Right lobe of liver (tissue), 6 donors: ENCODE data around the gene MSRB1. TPM values are rescaled to one million over a fixed set of nuclear protein-coding genes. Genes with fewer than 3 reads are reported as not detected.
A peak's percentile ranks its signal among the peaks of the same experiment; 100 is the strongest.

Experiments
- ATAC-seq, 4 donors: fragments of 200-7000 bp; cut with Tn5 transposase; one replicate each; pipeline ENCODE4 v1.9.1; 2020; ENCODE audit warnings: mild to moderate bottlenecking in 4 of 4, moderate library complexity in 4 of 4
- DNase-seq, 3 donors: peaks; one replicate each; pipeline ENCODE4 v3.0.0-alpha.2; 2020
- H3K27ac ChIP-seq, 3 donors: fragments of 200-600 bp; one replicate each; pipeline ENCODE4 v1.8.0; 2022
- H3K27me3 ChIP-seq, 2 donors: fragments of 200-600 bp; one replicate each; pipeline ENCODE4 v1.8.0; 2022
- H3K36me3 ChIP-seq, 4 donors: fragments of 200-600 bp; sonication (generic) in 1 of 4; one replicate each; pipeline versions ENCODE4 v1.5.1 to v1.8.0; 2017 to 2022; ENCODE audit warnings: control low read depth in 1 of 4
- H3K4me1 ChIP-seq, 4 donors: fragments of 200-600 bp; sonication (generic) in 1 of 4; one replicate each; pipeline versions ENCODE4 v1.5.1 to v1.8.0; 2017 to 2022; ENCODE audit warnings: control low read depth in 1 of 4
- H3K4me3 ChIP-seq, 3 donors: fragments of 200-600 bp; one replicate each; pipeline ENCODE4 v1.8.0; 2022
- H3K9me3 ChIP-seq, 4 donors: fragments of 200-600 bp; sonication (generic) in 1 of 4; one replicate each; pipeline versions ENCODE4 v1.5.1 to v1.8.0; 2017 to 2022; ENCODE audit warnings: control low read depth in 1 of 4
- CTCF ChIP-seq, 4 donors: fragments of 200-600 bp in 3 of 4; fragments of 450-650 bp in 1 of 4; IDR thresholded peaks; one replicate each; pipeline versions ENCODE4 v1.5.1 to v1.8.0; 2016 to 2022; ENCODE audit warnings: antibody characterized with exemption in 4 of 4, mild to moderate bottlenecking in 2 of 4
- POLR2A ChIP-seq: fragments of 450-650 bp; IDR thresholded peaks from one replicate; pipeline ENCODE4 v1.6.1; 2017; ENCODE audit warnings: antibody characterized with exemption, mild to moderate bottlenecking
- WGBS: methylation state at CpG from one replicate; pipeline ENCODE4 v1.1.6; 2018; ENCODE audit warnings: low coverage, low lambda C conversion rate; ENCODE audit not compliant: insufficient coverage; ENCODE audit errors: missing lambda C conversion rate; 5-methylcytosine and 5-hydroxymethylcytosine counted together
- intact Hi-C, 2 donors: fragments of 100-400 bp; cut with DNase I; formaldehyde crosslinking; loops; one replicate each; pipeline versions ENCODE4 v1.11.2 to v1.14.1; 2022
- total RNA-seq, 6 experiments: library from RNA; depleted of rRNA in 2 of 6; stranded (reverse); fragments of >200 nt in 2 of 6; fragmentation: NEBNext Ultra II Directional in 3 of 6; extraction: Animal tissue kit (Norgen Biotek cat#: 25700) in 3 of 6; gene quantifications; one replicate each; pipeline versions ENCODE4 v1.1.0 to v1.2.4, GENCODE V29; 2016 to 2023
- donor health status: DM: no; HTN: yes; CAD: no.
- donor health status: DM: no; HTN: no; CAD: no.
- donor health status: DM: no; HTN: no; CAD: no.
- donor health status: DM: no; HTN: yes; CAD: no.
- donor health status: DM: no; HTN: yes; CAD: no.

MSRB1 gene
- total RNA-seq, 6 experiments from 2014 or later, result 63.4 to 121 (median 98.5) TPM

GRCh38 chr16:1946495-1947368 is 3.7 kb upstream of the MSRB1 start:
- DNase-seq, result peak in 1 of 3 donors; percentile 50
- WGBS, result 100% methylated on average over 1 of the region's 38 CpGs
- no peak for TF ChIP-seq POLR2A
- no peak for TF ChIP-seq CTCF (IDR thresholded peaks at IDR 0.05)

DNA sequence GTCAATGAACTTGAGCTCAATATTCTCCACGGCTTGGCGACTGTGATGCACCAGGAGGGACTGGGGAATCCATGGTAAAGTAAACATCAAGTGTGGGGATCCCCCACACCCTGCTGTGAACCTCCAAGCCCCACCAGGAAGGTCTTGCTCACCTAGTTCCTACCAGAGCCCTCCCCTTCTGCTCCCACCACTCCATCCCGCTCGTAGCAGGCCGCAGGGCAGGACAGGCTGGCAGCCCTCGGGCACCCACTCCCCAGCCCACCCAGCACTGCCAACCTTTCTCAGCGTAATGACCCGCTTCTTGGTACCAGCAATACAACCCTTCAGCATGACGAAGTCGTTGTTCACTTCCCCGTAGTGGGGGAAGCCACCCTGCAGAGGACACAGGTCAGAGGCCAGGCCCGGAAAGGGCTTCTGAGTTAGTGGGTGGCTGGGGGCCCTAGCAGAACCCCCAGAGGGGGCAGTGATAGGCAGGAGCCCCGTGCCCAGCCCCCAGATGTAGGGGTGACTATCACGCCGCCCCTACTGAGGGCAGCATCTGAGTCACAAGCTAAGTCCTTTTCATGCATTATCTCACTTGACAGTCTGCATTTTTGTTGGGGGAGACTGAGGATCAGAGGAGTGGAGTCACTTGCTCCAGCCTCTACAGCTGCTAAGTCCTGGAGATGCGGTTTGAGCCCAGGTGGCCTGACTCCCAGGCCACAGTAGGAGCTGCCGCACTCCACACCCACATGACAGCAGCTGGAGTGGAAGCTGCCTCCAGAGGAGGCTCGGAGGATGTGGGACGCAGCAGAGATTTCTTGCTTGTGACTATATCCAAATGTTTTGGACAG is 2.8 kb upstream of the MSRB1 start:
- ATAC-seq, result no peak
- TF ChIP-seq CTCF (IDR thresholded peaks at IDR 0.05) (no peak), POLR2A (no peak)
- H3K36me3 ChIP-seq, result peaks cover 0 to under 1% (median 0%) of the 10 kb centered on the region in 4 donors
- H3K9me3 ChIP-seq, result no peaks in the 10 kb centered on the region
- H3K27ac ChIP-seq, result no peak overlapping the region
- H3K4me3 ChIP-seq, result no peak overlapping the region
- H3K27me3 ChIP-seq, result no peaks in the 10 kb centered on the region
- peak in 1 of 3 donors; percentile 50 for DNase-seq
- peaks cover 0 to 16% (median under 1%) of the 10 kb centered on the region in 4 donors for H3K4me1 ChIP-seq
- WGBS, result 89% methylated on average over 9 of the region's 19 CpGs
- intact Hi-C loops, result no loop called here

More at GRCh38 chr16:1946495-1947368, 3.7 kb upstream of the MSRB1 start:
- intact Hi-C loops, result no loop called here
- Histone ChIP-seq H3K9me3 (no peaks in the 10 kb centered on the region), H3K27me3 (no peaks in the 10 kb centered on the region), H3K4me1 (peaks cover 0 to 8% (median 0%) of the 10 kb centered on the region in 4 donors), H3K27ac (no peak overlapping the region), H3K36me3 (no peaks in the 10 kb centered on the region), H3K4me3 (no peak overlapping the region)
- no peak for ATAC-seq

DNA sequence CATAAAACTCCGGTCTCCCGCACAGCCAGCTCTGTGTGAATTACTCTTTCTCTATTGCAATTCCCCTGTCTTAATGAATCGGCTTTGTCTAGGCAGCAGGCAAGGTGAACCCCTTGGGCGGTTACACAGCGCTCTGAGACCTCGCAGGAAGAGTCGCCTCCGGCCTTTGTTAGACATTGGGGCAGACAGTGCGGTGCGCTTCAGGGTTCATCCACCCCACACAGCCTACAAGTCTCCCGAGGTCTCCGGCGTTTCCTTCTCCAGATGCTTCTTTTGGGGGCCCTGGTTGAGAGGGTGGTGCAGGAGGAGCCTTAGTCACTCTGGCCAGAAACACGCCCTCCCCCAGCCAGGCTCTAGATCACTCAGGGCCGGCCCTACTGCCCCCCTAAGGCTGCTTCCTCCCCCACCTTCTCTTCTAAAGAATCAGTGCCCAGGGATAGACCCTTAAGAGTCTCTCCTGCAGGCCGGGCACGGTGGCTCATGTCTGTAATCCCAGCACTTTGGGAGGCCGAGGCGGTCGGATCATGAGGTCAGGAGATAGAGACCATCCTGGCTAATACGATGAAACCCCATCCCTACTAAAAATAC is 1.7 kb upstream of the MSRB1 start:
- intact Hi-C loops, result no loop called here
- H3K36me3 ChIP-seq, result peaks cover 0 to 11% (median 1%) of the 10 kb centered on the region in 4 donors
- no peaks in the 10 kb centered on the region for H3K27me3 ChIP-seq
- 92% methylated on average over 14 of the region's 21 CpGs for WGBS
- no peaks in the 10 kb centered on the region for H3K9me3 ChIP-seq
- no peak for ATAC-seq
- no peak overlapping the region for H3K4me3 ChIP-seq
- no peak for DNase-seq
- peaks cover 0 to 27% (median 5%) of the 10 kb centered on the region in 4 donors for H3K4me1 ChIP-seq
- TF ChIP-seq POLR2A, result no peak
- no peak for TF ChIP-seq CTCF (IDR thresholded peaks at IDR 0.05)
- no peak overlapping the region for H3K27ac ChIP-seq

- peaks cover 0 to 35% (median 13%) of the 10 kb centered on the region in 4 donors for H3K36me3 ChIP-seq
- WGBS, result 3% methylated on average over 9 of the region's 17 CpGs
These were observed 771 bp downstream of the MSRB1 start for GRCh38 chr16:1942047-1942809.

More at GRCh38 chr16:1942047-1942809, 771 bp downstream of the MSRB1 start:
- H3K9me3 ChIP-seq, result no peaks in the 10 kb centered on the region
- H3K4me1 ChIP-seq, result peaks cover 0 to 48% (median 16%) of the 10 kb centered on the region in 4 donors
- H3K4me3 ChIP-seq, result peak overlapping the region; percentile 75 to 83 (median 79)
- no peaks in the 10 kb centered on the region for H3K27me3 ChIP-seq
- intact Hi-C loops, result no loop called here
- TF ChIP-seq POLR2A, result no peak
- no peak for TF ChIP-seq CTCF (IDR thresholded peaks at IDR 0.05)
- peak in 1 of 3 donors; percentile 69 for DNase-seq
- peak in 3 of 4 donors; percentile 2 to 11 (median 3) for ATAC-seq
- peak overlapping the region; percentile 66 to 85 (median 73) for H3K27ac ChIP-seq
